HEK293 (cell line): ENCODE measurements around the gene CSNK1G2.
A peak's percentile ranks its signal among the peaks of the same experiment; 100 is the strongest.

Experiments used
- CTCF ChIA-PET: fragments of 350-600 bp; formaldehyde crosslinking; extraction: SDS; loops from one replicate; lab custom pipeline; 2021; ENCODE audit warnings: antibody characterized with exemption; lab: Yijun Ruan, JAX
- POLR2A ChIA-PET: fragments of 300-600 bp; formaldehyde crosslinking; extraction: SDS; loops from one replicate; lab custom pipeline; 2020; ENCODE audit warnings: antibody characterized with exemption, inconsistent platforms; lab: Yijun Ruan, JAX
- H3K27ac ChIP-seq: fragments of 200-500 bp; sonication (Bioruptor generic); 2 replicates; pipeline ENCODE4 v1.5.1; 2014; ENCODE audit warnings: low read depth, low read length, control low read depth, inconsistent platforms; ENCODE audit errors: extremely low read depth
- H3K36me3 ChIP-seq, 2 experiments: fragments of 200-500 bp in 1 of 2; sonication (Bioruptor generic) in 1 of 2; 1 replicate in 1 of 2; 2 replicates in 1 of 2; pipeline ENCODE4 v1.5.1; 2014 to 2017; ENCODE audit warnings: inconsistent platforms in 2 of 2, low read length in 2 of 2; ENCODE audit not compliant: control insufficient read depth in 2 of 2, insufficient read depth in 1 of 2
- H3K4me1 ChIP-seq: fragments of 200-500 bp; sonication (Bioruptor generic); 2 replicates; pipeline ENCODE4 v1.5.1; 2014; ENCODE audit warnings: mild to moderate bottlenecking, low read length, inconsistent platforms; ENCODE audit not compliant: control insufficient read depth, insufficient read depth
- H3K4me3 ChIP-seq: 2 replicates; pipeline ENCODE4 v1.5.1; 2011; ENCODE audit warnings: low read depth, mild to moderate bottlenecking, control low read depth, low read length, moderate library complexity
- H3K9me3 ChIP-seq: fragments of 200-500 bp; sonication (Bioruptor generic); 2 replicates; pipeline ENCODE4 v1.5.1; 2014; ENCODE audit warnings: low read depth, low read length, inconsistent platforms; ENCODE audit not compliant: control insufficient read depth, insufficient read depth
- CTCF ChIP-seq: fragments of 450-650 bp; formaldehyde crosslinking; IDR thresholded peaks from 2 replicates; pipeline ENCODE4 v1.5.1; 2016; ENCODE audit warnings: missing biosample characterization, missing genetic modification characterization
- HIC1 ChIP-seq: fragments of 450-650 bp; formaldehyde crosslinking; IDR thresholded peaks from 2 replicates; pipeline ENCODE4 v1.5.1; 2016; ENCODE audit warnings: missing biosample characterization, missing genetic modification characterization
- KLF1 ChIP-seq: fragments of 450-650 bp; formaldehyde crosslinking; IDR thresholded peaks from 2 replicates; pipeline ENCODE4 v1.5.1; 2016; ENCODE audit warnings: missing biosample characterization, missing genetic modification characterization
- KLF8 ChIP-seq: fragments of 450-650 bp; formaldehyde crosslinking; IDR thresholded peaks from 2 replicates; pipeline ENCODE4 v1.5.1; 2016; ENCODE audit warnings: missing biosample characterization, missing genetic modification characterization
- PRDM10 ChIP-seq: fragments of 450-650 bp; formaldehyde crosslinking; IDR thresholded peaks from 2 replicates; pipeline ENCODE4 v1.5.1; 2016; ENCODE audit warnings: missing biosample characterization, missing genetic modification characterization
- SP2 ChIP-seq: fragments of 450-650 bp; formaldehyde crosslinking; IDR thresholded peaks from 2 replicates; pipeline ENCODE4 v1.5.1; 2016; ENCODE audit warnings: missing biosample characterization, missing genetic modification characterization
- TCF7L2 ChIP-seq: IDR thresholded peaks from 2 replicates; pipeline ENCODE4 v1.6.1; 2011; ENCODE audit warnings: low read depth, mild to moderate bottlenecking, inconsistent platforms, low read length, moderate library complexity, borderline replicate concordance
- ZBTB20 ChIP-seq: fragments of 450-650 bp; formaldehyde crosslinking; IDR thresholded peaks from 2 replicates; pipeline ENCODE4 v1.5.1; 2016; ENCODE audit warnings: missing biosample characterization, missing genetic modification characterization
- ZBTB7A ChIP-seq: fragments of 450-650 bp; formaldehyde crosslinking; IDR thresholded peaks from 2 replicates; pipeline ENCODE4 v1.5.1; 2016; ENCODE audit warnings: low read depth, missing biosample characterization, missing genetic modification characterization
- ZNF19 ChIP-seq: fragments of 450-650 bp; formaldehyde crosslinking; IDR thresholded peaks from 2 replicates; pipeline ENCODE4; 2016; ENCODE audit warnings: missing biosample characterization, missing genetic modification characterization, low read depth
- ZNF274 ChIP-seq, 2 experiments: fragments of 200-500 bp in 1 of 2; fragments of 450-650 bp in 1 of 2; sonication (Bioruptor generic) in 1 of 2; formaldehyde crosslinking in 1 of 2; IDR thresholded peaks; 2 replicates each; pipeline versions ENCODE4 v1.5.1 to v1.6.1; 2014 to 2016; ENCODE audit warnings: borderline replicate concordance in 1 of 2, inconsistent platforms in 1 of 2, low read length in 1 of 2, missing biosample characterization in 1 of 2, missing genetic modification characterization in 1 of 2
- ZNF350 ChIP-seq: fragments of 450-650 bp; formaldehyde crosslinking; IDR thresholded peaks from 2 replicates; pipeline ENCODE4 v1.5.0; 2017; ENCODE audit warnings: missing biosample characterization, mild to moderate bottlenecking, missing genetic modification characterization
- ZNF394 ChIP-seq: fragments of 450-650 bp; formaldehyde crosslinking; IDR thresholded peaks from 2 replicates; pipeline ENCODE4 v1.5.1; 2016; ENCODE audit warnings: missing biosample characterization, missing genetic modification characterization, mild to moderate bottlenecking, moderate library complexity, borderline replicate concordance
- ZNF423 ChIP-seq: fragments of 450-650 bp; formaldehyde crosslinking; IDR thresholded peaks from 2 replicates; pipeline ENCODE4 v1.5.1; 2016; ENCODE audit warnings: missing biosample characterization, missing genetic modification characterization
- ZNF433 ChIP-seq: fragments of 450-650 bp; formaldehyde crosslinking; IDR thresholded peaks from 2 replicates; pipeline ENCODE4 v1.5.1; 2016; ENCODE audit warnings: missing biosample characterization, missing genetic modification characterization, low read depth
- ZNF529 ChIP-seq: fragments of 450-650 bp; formaldehyde crosslinking; IDR thresholded peaks from 2 replicates; pipeline ENCODE4 v1.5.1; 2017; ENCODE audit warnings: missing genetic modification characterization, missing biosample characterization; ENCODE audit not compliant: insufficient replicate concordance
- ZNF549 ChIP-seq: fragments of 450-650 bp; IDR thresholded peaks from 2 replicates; pipeline ENCODE4 v1.5.1; 2018; ENCODE audit warnings: missing biosample characterization, missing genetic modification characterization, mild to moderate bottlenecking, inconsistent platforms, moderate library complexity
- ZNF600 ChIP-seq: fragments of 450-650 bp; formaldehyde crosslinking; IDR thresholded peaks from 2 replicates; pipeline ENCODE4 v1.5.1; 2016; ENCODE audit warnings: missing biosample characterization, missing genetic modification characterization
- ZNF629 ChIP-seq: fragments of 450-650 bp; formaldehyde crosslinking; IDR thresholded peaks from 2 replicates; pipeline ENCODE4 v1.5.1; 2017; ENCODE audit warnings: missing biosample characterization, missing genetic modification characterization
- ZNF654 ChIP-seq: fragments of 450-650 bp; formaldehyde crosslinking; IDR thresholded peaks from 2 replicates; pipeline ENCODE4 v1.5.1; 2016; ENCODE audit warnings: low read depth, missing biosample characterization, missing genetic modification characterization
- ZNF701 ChIP-seq: fragments of 450-650 bp; formaldehyde crosslinking; IDR thresholded peaks from 2 replicates; pipeline ENCODE4 v1.5.1; 2016; ENCODE audit warnings: missing biosample characterization, missing genetic modification characterization
- ZNF777 ChIP-seq: fragments of 450-650 bp; formaldehyde crosslinking; IDR thresholded peaks from 2 replicates; pipeline ENCODE4 v1.5.1; 2017; ENCODE audit warnings: missing biosample characterization, missing genetic modification characterization, borderline replicate concordance

Gene CSNK1G2

GRCh38 chr19:1945899-1946298 is 4.9 kb downstream of the CSNK1G2 start (continued):
- TF ChIP-seq CTCF (tag by site-specific recombination) (peak; percentile 53), KLF8 (tag by site-specific recombination) (0 out of 2 replicates have a peak, but pooled peaks have one; percentile 17), ZNF274 (IDR thresholded peaks at IDR 0.05; ENCODE audit: low read length) (no peak), ZNF274 (tag by site-specific recombination; IDR thresholded peaks at IDR 0.05; ENCODE audit: borderline replicate concordance) (no peak), ZNF394 (tag by site-specific recombination) (0 out of 2 replicates have a peak, but pooled peaks have one; percentile 13), ZNF433 (tag by site-specific recombination) (no peak), ZNF600 (tag by site-specific recombination) (peak; percentile 55; the same call in 1 of the 2 replicates), ZNF654 (peak; percentile 38)

- no peak overlapping the region for H3K4me3 ChIP-seq
- TF ChIP-seq ZNF529 (tag by site-specific recombination) (no peak), SP2 (tag by site-specific recombination) (0 out of 2 replicates have a peak, but pooled peaks have one; percentile 11), KLF1 (tag by site-specific recombination) (peak; percentile 70; the same call in 1 of the 2 replicates), HIC1 (tag by site-specific recombination) (peak; percentile 42; the same call in 1 of the 2 replicates)
- H3K4me1 ChIP-seq = no peaks in the 10 kb centered on the region; the same call in 1 of the 2 replicates
- no peaks in the 10 kb centered on the region for H3K9me3 ChIP-seq
- no peak overlapping the region for H3K27ac ChIP-seq
- ChIA-PET CTCF (interaction anchor here (0.7 kb wide), 1 partner anchor 38 kb away, joined by 4 read pairs; no protein-coding TSS in a partner anchor), POLR2A (interaction anchor here (0.6 kb wide), 1 partner anchor 17 kb away, joined by 4 read pairs; no protein-coding TSS in a partner anchor)
- H3K36me3 ChIP-seq = peaks cover 3 to 31% of the 10 kb centered on the region in 2 experiments; a peak in 2 of 3 replicates
These were observed 6.8 kb downstream of the CSNK1G2 start for GRCh38 chr19:1947651-1948209.

- POLR2A ChIA-PET = no interaction called here
- Histone ChIP-seq H3K36me3 (peaks cover 3 to 39% of the 10 kb centered on the region in 2 experiments; a peak in 2 of 3 replicates), H3K4me3 (no peak overlapping the region), H3K9me3 (no peaks in the 10 kb centered on the region), H3K4me1 (no peaks in the 10 kb centered on the region), H3K27ac (0 out of 2 replicates have a peak overlapping the region, but pooled peaks have one; percentile 24)
- CTCF ChIA-PET = no interaction called here
- TF ChIP-seq ZNF629 (tag by site-specific recombination) (no peak), ZNF423 (tag by site-specific recombination) (no peak), ZNF549 (tag by site-specific recombination) (no peak), PRDM10 (tag by site-specific recombination) (no peak), ZBTB20 (no peak), ZNF350 (tag by site-specific recombination) (no peak), TCF7L2 (no peak), ZNF19 (tag by site-specific recombination) (no peak), ZBTB7A (no peak), ZNF777 (tag by site-specific recombination) (no peak), ZNF701 (tag by site-specific recombination) (no peak)
These were observed 8.5 kb downstream of the CSNK1G2 start for GRCh38 chr19:1949304-1950101.
